Measurements from ENCODE around the gene KPNB1. TPM values are rescaled to one million over a fixed set of nuclear protein-coding genes. Genes with fewer than 3 reads are reported as not detected.
A peak's percentile ranks its signal among the peaks of the same experiment; 100 is the strongest.

The KPNB1 gene
- polyA plus RNA-seq = 28.4 TPM

DNA sequence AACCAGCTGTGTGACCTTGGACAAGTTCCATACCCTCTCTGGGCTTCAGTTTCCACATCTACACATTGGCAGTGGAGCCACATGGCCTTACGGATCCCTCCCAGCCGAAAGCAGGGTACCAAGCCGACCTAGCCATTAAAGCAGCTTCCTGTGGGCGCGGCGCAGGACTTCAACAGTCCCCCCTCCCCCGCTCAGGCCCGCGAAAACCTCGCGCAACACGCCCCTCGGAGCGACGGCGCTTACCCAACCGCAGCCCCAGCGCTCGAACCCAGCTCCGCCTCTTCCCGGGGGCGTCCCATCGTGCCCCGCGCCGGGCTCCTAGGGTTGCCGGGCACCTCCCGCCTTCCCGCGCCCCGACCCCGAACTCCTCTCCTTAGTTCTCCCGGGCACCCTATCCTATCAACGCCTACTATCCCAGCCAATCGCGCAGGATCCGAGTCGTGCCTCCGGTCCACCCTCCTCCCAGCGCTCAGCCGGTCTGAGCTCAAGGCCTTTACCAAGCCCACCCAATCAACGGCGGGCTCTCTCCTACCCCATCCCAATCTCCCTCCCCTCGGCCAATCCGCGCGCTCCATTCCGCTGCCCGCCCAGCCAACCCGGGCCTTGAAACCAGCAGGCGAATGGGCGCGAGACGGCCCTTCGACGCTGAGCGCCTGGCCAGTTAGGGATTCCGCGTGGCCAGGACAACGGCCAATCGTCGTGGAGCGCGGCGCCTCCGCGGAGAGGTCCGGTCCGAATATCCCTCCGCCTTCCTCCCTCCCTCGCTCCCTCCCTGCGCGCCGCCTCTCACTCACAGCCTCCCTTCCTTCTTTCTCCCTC, at the start of gene KPNB1:
TSS of gene KPNB1 (plus strand) at position 767 of the 819 bp plus-strand sequence. CDS start 326 bp downstream, outside the sequence.
- Mint-ChIP-seq H3K4me1 (peaks cover 21 to 31% (median 30%) of the 10 kb centered on the region in 3 donors), H3K9me3 (no peaks in the 10 kb centered on the region)

GRCh38 chr17:47603830-47604597, 45.7 kb upstream of the KPNB1 start:
- Mint-ChIP-seq H3K27ac (no peak overlapping the region), H3K36me3 (peaks cover 8% of the 10 kb centered on the region), H3K27me3 (no peaks in the 10 kb centered on the region), H3K9me3 (no peaks in the 10 kb centered on the region), H3K4me1 (no peaks in the 10 kb centered on the region), H3K4me3 (no peak overlapping the region)

More for the DNA sequence above, at the start of gene KPNB1:
- H3K27ac Mint-ChIP-seq = peak within 1 kb of the TSS; percentile 83 to 98 (median 97)
- no peaks in the 10 kb centered on the region for H3K36me3 Mint-ChIP-seq
- no peaks in the 10 kb centered on the region for H3K27me3 Mint-ChIP-seq
- H3K4me3 Mint-ChIP-seq = peak within 1 kb of the TSS; percentile 96 to 100 (median 97)

DNA sequence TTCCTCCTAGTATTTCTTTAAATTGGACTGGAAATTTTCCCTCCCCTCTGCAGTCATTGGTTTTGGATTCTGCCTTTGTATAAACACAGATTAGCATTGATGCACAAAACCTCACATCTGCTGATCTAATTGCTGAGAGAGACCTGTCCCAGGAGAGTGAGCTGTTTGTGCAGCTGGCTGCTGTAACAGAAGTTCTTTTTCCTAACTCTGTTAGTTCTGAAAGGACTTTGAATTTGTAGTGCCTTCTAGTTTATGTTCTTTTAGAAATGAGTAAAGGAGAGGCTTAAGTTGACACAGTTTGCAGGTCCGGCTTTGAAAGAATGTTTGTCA, 45.2 kb upstream of the KPNB1 start:
- no peak overlapping the region for H3K4me3 Mint-ChIP-seq

DNA sequence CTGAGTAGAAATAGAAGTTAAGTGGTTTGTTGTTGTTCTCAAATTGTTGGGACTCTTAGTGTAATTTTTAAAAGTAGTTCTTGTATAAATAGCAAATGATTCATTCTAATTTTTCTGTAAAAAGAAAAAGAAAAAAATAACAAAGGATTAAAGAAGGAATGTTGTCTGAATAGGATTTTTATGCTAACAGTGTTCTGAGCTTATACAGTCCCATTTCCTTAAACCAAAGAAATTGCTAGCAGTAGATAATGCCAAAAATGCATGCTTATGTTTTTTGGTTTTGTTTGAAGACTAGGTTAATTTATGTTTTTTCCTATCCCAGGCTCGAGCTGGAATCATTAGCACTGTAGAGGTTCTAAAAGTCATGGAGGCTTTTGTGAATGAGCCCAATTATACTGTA, 44.7 kb upstream of the KPNB1 start:
- H3K27ac Mint-ChIP-seq = peak overlapping the region in 1 of 3 donors; percentile 8

More for the DNA sequence above, 45.2 kb upstream of the KPNB1 start:
- Mint-ChIP-seq H3K27me3 (no peaks in the 10 kb centered on the region), H3K27ac (no peak overlapping the region), H3K4me1 (no peaks in the 10 kb centered on the region), H3K9me3 (no peaks in the 10 kb centered on the region), H3K36me3 (peaks cover 5% of the 10 kb centered on the region)

DNA sequence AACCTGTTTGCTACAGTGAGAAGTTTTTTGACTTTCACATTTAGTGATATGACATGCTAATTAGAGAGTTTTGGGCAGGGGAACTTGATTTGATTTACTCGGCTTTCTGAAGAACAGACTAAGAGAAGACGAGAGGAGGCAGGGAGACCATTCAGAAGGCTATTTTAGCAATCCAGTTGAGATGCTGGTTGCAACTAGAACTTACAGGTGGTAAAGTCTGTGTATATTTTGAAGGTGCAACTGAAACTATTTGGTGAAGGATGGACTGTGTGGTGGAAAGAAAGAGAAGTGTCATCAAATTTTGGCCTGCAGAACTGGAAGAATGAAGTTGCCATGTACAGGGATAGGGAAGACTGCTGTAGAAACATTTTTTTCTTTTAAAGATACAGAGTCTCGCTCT, 42.2 kb upstream of the KPNB1 start:
- Mint-ChIP-seq H3K27ac (peak overlapping the region in 1 of 3 donors; percentile 91), H3K4me1 (peaks cover 0 to 2% (median 0%) of the 10 kb centered on the region in 3 donors), H3K36me3 (peaks cover 6% of the 10 kb centered on the region), H3K4me3 (no peak overlapping the region), H3K9me3 (no peaks in the 10 kb centered on the region), H3K27me3 (no peaks in the 10 kb centered on the region)

More for the DNA sequence above, 44.7 kb upstream of the KPNB1 start:
- no peaks in the 10 kb centered on the region for H3K4me1 Mint-ChIP-seq
- no peaks in the 10 kb centered on the region for H3K9me3 Mint-ChIP-seq
- H3K36me3 Mint-ChIP-seq = peaks cover 5% of the 10 kb centered on the region
- no peak overlapping the region for H3K4me3 Mint-ChIP-seq
- H3K27me3 Mint-ChIP-seq = no peaks in the 10 kb centered on the region

DNA sequence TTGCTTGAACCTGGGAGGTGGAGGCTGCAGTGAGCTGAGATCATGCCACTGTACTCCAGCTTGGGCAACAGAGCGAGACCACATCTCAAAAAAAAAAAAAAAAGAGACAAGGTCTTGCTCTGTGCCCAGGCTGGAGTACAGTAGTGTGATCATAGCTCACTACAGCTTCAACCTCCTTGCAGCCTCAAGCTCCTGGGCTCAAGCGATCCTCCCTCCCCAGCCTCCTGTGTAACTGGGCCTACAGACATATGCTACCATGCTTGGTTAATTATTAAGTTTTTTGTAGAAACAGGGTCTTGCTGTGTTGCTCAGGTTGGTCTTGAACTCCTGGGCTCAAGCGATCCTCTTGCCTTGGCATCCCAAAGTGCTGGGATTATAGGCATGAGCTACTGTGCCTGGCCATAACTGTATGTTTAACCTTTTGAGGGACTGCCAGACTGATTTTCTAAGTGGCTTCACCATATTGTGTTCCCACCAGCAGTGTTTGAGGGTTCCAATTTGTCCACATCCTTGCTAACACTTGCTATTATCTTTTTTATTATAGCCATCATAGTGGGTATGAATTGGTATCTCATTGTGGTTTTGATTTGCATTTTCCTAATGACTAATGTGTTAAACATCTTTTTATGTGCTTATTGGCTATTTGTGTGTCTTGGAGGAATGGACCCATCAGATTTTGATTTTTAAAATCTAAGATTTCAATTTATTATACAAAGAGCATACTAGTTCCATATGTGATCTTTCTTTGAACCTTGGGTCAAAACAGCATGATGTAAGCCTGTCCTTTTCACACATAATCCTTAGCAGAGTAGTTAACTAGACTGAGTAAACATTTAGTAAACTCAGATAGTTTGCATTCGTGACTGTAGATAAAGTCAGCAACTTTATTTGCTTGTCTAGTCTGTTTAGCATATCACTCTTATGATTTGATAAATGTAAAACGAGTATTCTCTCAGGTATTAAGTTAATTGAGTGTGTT, 38.1 kb upstream of the KPNB1 start:
- H3K36me3 Mint-ChIP-seq = peaks cover 8% of the 10 kb centered on the region
- H3K4me3 Mint-ChIP-seq = no peak overlapping the region
- no peaks in the 10 kb centered on the region for H3K9me3 Mint-ChIP-seq
- peaks cover 0 to 6% (median 2%) of the 10 kb centered on the region in 3 donors for H3K4me1 Mint-ChIP-seq
- no peaks in the 10 kb centered on the region for H3K27me3 Mint-ChIP-seq
- H3K27ac Mint-ChIP-seq = no peak overlapping the region

GRCh38 chr17:47615766-47616424, 33.8 kb upstream of the KPNB1 start:
- Mint-ChIP-seq H3K4me1 (peaks cover 0 to 6% (median 0%) of the 10 kb centered on the region in 3 donors), H3K36me3 (peaks cover 3% of the 10 kb centered on the region), H3K9me3 (no peaks in the 10 kb centered on the region), H3K27me3 (no peaks in the 10 kb centered on the region), H3K27ac (peak overlapping the region in 1 of 3 donors; percentile 36), H3K4me3 (no peak overlapping the region)

DNA sequence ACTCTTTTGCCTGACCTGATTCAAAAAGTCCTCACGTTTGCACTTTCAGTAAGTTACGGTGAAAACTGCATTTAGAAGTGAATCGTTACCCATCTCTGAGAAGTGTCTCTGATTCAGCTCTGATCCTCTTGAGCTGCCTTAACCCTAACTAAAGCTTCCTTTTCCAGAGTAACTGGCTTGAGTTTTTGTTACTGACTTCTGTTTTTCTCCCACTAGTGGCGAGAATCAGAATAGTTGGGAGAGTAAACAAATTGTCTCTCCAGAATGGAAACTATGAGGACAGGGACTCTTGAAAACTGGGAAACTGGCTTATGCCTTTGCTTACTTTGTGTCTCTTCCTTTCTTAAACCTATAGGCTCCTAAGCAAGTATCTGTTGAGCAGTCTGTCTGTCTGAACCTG, 31.3 kb upstream of the KPNB1 start:
- H3K27ac Mint-ChIP-seq = peak overlapping the region in 1 of 3 donors; percentile 31
- H3K27me3 Mint-ChIP-seq = no peaks in the 10 kb centered on the region
- H3K4me3 Mint-ChIP-seq = no peak overlapping the region
- H3K4me1 Mint-ChIP-seq = peaks cover 0 to 6% (median 0%) of the 10 kb centered on the region in 3 donors
- peaks cover 3% of the 10 kb centered on the region for H3K36me3 Mint-ChIP-seq
- no peaks in the 10 kb centered on the region for H3K9me3 Mint-ChIP-seq

DNA sequence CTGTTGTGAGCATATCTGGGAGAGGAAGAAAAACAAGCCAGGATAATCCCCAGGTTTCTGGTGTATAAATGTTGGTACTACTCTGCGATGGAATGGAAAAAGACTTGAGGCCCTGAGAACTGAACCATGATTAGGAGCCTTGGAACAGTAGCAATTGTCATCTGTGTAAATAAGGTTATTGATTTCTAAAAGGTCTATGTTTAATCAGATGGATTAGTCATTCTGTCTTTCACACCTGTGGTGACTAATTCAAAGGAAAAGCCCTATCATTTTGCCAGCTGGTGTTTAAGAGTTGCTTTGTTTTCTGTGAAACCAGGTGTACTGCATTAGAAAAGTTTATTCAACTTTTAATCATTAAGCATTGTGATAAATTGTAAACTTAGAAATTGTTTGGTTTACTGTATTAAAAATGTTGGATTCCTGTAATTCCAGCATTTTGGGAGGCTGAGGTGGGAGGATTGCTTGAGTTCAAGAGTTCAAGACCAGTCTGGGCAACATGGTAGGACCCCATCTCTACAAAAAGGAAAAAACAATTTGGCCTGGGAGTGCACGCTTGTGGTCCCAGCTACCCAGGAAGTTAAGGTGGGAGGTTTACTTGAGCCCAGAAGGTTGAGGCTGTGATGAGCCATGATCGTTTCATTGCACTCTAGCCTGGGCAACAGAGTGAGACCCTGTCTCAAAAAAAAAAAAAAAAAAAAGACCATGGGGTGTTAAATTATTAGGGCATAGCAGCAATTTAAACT, 29.0 kb upstream of the KPNB1 start:
- peak overlapping the region in 1 of 3 donors; percentile 33 for H3K27ac Mint-ChIP-seq
- H3K27me3 Mint-ChIP-seq = no peaks in the 10 kb centered on the region
- peaks cover 6% of the 10 kb centered on the region for H3K36me3 Mint-ChIP-seq
- H3K4me3 Mint-ChIP-seq = peak overlapping the region in 1 of 4 donors; percentile 60
- no peaks in the 10 kb centered on the region for H3K9me3 Mint-ChIP-seq
- H3K4me1 Mint-ChIP-seq = peaks cover 0 to 5% (median 0%) of the 10 kb centered on the region in 3 donors

GRCh38 chr17:47621293-47622179, 28.2 kb upstream of the KPNB1 start:
- H3K27ac Mint-ChIP-seq = no peak overlapping the region
- peaks cover 3% of the 10 kb centered on the region for H3K36me3 Mint-ChIP-seq
- H3K4me3 Mint-ChIP-seq = no peak overlapping the region
- no peaks in the 10 kb centered on the region for H3K9me3 Mint-ChIP-seq
- H3K27me3 Mint-ChIP-seq = no peaks in the 10 kb centered on the region
- no peaks in the 10 kb centered on the region for H3K4me1 Mint-ChIP-seq

- H3K36me3 Mint-ChIP-seq = peaks cover 3% of the 10 kb centered on the region
- H3K4me1 Mint-ChIP-seq = no peaks in the 10 kb centered on the region
- H3K9me3 Mint-ChIP-seq = no peaks in the 10 kb centered on the region
- H3K4me3 Mint-ChIP-seq = no peak overlapping the region
- no peaks in the 10 kb centered on the region for H3K27me3 Mint-ChIP-seq
- no peak overlapping the region for H3K27ac Mint-ChIP-seq
Measured at GRCh38 chr17:47622180-47622549, 27.6 kb upstream of the KPNB1 start.

- Mint-ChIP-seq H3K9me3 (no peaks in the 10 kb centered on the region), H3K36me3 (peaks cover 3% of the 10 kb centered on the region), H3K27ac (no peak overlapping the region), H3K4me3 (no peak overlapping the region), H3K27me3 (no peaks in the 10 kb centered on the region), H3K4me1 (no peaks in the 10 kb centered on the region)
Measured at GRCh38 chr17:47624727-47625068, 25.0 kb upstream of the KPNB1 start.

DNA sequence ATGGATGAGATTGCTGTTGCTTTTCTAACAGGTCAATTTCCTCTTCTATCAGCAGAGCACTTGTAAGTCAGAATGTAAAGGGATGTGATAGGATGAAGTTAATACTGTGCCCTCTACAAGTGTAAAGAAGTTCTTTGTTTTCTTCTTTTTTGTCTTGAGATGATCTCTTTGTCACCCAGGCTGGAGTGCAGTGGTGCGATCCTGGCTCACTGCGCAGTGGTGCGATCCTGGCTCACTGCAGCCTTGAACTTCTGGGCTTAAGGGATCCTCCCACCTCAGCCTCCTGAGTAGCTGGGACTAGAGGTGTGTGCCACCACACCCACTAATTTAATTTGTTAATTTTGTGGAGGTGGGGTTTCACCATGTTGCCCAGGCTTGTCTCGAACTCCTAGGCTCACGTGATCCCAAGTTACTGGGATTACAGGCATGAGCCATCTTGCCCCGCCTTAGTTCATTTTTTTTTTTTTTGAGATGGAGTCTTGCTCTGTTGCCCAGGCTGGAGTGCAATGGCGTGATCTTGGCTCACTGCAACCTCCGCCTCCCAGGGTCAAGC, 21.6 kb upstream of the KPNB1 start:
- H3K27me3 Mint-ChIP-seq = no peaks in the 10 kb centered on the region
- H3K9me3 Mint-ChIP-seq = no peaks in the 10 kb centered on the region
- H3K36me3 Mint-ChIP-seq = peaks cover 3% of the 10 kb centered on the region
- H3K4me1 Mint-ChIP-seq = no peaks in the 10 kb centered on the region
- no peak overlapping the region for H3K4me3 Mint-ChIP-seq
- peak overlapping the region in 1 of 3 donors; percentile 44 for H3K27ac Mint-ChIP-seq

Measured in IgD-negative memory B cell (primary cell).